Measurements from ENCODE around the gene GEMIN2. TPM values are rescaled to one million over a fixed set of nuclear protein-coding genes. Genes with fewer than 3 reads are reported as not detected.

The GEMIN2 gene
- total and polyA plus RNA-seq, 2 donors (not counting 3 experiments of a cell fraction or from before 2014, with no cell fraction given): 14.3 to 19.5 TPM

DNA sequence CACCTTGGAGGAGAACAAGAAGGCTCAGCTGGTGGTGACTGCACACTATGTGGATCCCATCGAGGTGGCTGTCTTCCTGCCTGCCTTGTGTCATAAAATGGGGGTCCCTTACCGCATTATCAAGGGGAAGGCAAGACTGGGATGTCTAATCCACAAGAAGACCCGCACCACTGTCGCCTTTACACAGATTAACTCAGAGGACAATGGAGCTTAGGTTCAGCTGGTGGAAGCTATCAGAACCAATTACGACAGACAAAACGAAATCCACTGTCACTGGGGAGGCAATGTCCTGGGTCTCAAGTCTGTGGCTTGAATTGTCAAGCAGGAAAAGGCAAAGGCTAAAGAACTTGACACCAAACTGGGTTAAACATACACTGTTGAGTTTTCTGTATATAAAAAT, 43.4 kb downstream of the GEMIN2 start:
- no peak overlapping the region for H3K27ac ChIP-seq (ENCODE audit: insufficient read depth, low read depth, low read length)
- peaks cover 8% of the 10 kb centered on the region for H3K79me2 ChIP-seq (ENCODE audit: control insufficient read depth, insufficient read depth, low read length)
- dilution Hi-C loops (cut with MboI; ENCODE audit: extremely low pct_ligation_motif_present, low sequenced_read_pairs) (no loop called here), intact Hi-C loops (cut with micrococcal nuclease) (no loop called here)
- DNase-seq (ENCODE audit: low read depth, low spot score) (no peak), FAIRE-seq (no peak)
- H2AFZ ChIP-seq (ENCODE audit: low read depth, low read length): no peak overlapping the region
- ChIA-PET POLR2A (no interaction called here), CTCF (interaction anchor here (0.6 to 1.5 kb wide), 2 partner anchors 39 to 408 kb away, joined by 3 read pairs; no protein-coding TSS in a partner anchor)
- H3K27me3 ChIP-seq (ENCODE audit: control insufficient read depth in 2 of 2, insufficient read depth in 2 of 2, low read length in 2 of 2): no peaks in the 10 kb centered on the region
- H3K9ac ChIP-seq (replicated peaks; ENCODE audit: extremely low read depth, insufficient read depth, low read length): no peak overlapping the region
- H3K4me2 ChIP-seq (ENCODE audit: insufficient read depth, low read length): no peak overlapping the region
- no peaks in the 10 kb centered on the region for H4K20me1 ChIP-seq (replicated peaks; ENCODE audit: control insufficient read depth, extremely low read depth, insufficient read depth, low read length)
- TF ChIP-seq, protein P1, sequence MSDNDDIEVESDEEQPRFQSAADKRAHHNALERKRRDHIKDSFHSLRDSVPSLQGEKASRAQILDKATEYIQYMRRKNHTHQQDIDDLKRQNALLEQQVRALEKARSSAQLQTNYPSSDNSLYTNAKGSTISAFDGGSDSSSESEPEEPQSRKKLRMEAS (IDR thresholded peaks at IDR 0.05; ENCODE audit: insufficient read depth, insufficient read length): no peak
- TF ChIP-seq CTCF (IDR thresholded peaks at IDR 0.05; ENCODE audit: extremely low read depth in 1 of 2, insufficient read depth in 1 of 2, low read depth in 1 of 2, low read length in 2 of 2) (no peak), POLR2AphosphoS5 (IDR thresholded peaks at IDR 0.05; ENCODE audit: insufficient read depth, low read depth, low read length) (no peak)
- no peaks in the 10 kb centered on the region for H3K4me1 ChIP-seq (ENCODE audit: control insufficient read depth, extremely low read depth, insufficient read depth, low read length)
- BruUV-seq (replicated peaks): no TSS peak
- no peaks in the 10 kb centered on the region for H3K9me1 ChIP-seq (replicated peaks; ENCODE audit: control insufficient read depth, extremely low read depth, insufficient read depth, low read length)
- H3K4me3 ChIP-seq (replicated peaks in 1 of 3; ENCODE audit: insufficient read depth in 1 of 3, low read depth in 1 of 3, low read length in 3 of 3): no peak overlapping the region
- no peaks in the 10 kb centered on the region for H3K9me3 ChIP-seq (replicated peaks; ENCODE audit: control insufficient read depth, insufficient read depth, low read length)
- peaks cover 6 to 8% of the 10 kb centered on the region in 2 experiments for H3K36me3 ChIP-seq (ENCODE audit: control insufficient read depth in 2 of 2, extremely low read depth in 1 of 2, insufficient read depth in 2 of 2, low read length in 2 of 2)

DNA sequence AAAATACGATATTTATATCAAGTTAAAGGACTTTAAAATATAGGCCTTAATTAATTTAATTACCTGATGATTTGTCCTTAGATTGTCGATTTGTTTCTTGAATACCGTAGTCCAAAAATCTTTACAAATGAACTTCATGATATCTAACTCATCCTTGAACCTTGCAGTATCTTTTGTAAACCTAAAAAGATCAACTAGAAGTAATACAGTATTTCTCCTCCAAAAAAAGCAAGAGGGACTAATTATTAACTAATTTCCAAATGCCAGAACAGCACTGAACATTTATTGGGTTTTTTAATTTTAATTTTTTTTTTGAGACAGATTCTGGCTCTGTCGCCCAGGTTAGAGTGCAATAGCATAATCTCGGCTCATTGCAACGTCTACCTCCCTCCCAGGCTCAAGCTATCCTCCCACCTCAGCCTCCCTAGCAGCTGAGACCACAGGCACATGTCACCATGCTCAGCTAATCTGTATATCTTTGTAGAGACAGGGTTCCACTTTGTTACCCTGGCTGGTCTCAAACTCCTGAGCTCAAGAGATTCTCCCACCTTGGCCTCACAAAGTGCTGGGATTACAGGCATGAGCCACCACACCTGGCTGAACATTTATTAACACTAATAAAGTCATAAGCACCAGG, 44.2 kb downstream of the GEMIN2 start:
- CTCF ChIA-PET: interaction anchor here (1.2 kb wide), 1 partner anchor 166 kb away, joined by 3 read pairs; no protein-coding TSS in a partner anchor
- Histone ChIP-seq H3K4me2 (ENCODE audit: insufficient read depth, low read length) (no peak overlapping the region), H3K79me2 (ENCODE audit: control insufficient read depth, insufficient read depth, low read length) (peaks cover 10% of the 10 kb centered on the region), H3K27me3 (ENCODE audit: control insufficient read depth in 2 of 2, insufficient read depth in 2 of 2, low read length in 2 of 2) (no peaks in the 10 kb centered on the region), H3K9me3 (replicated peaks; ENCODE audit: control insufficient read depth, insufficient read depth, low read length) (no peaks in the 10 kb centered on the region), H3K4me3 (replicated peaks in 1 of 3; ENCODE audit: insufficient read depth in 1 of 3, low read depth in 1 of 3, low read length in 3 of 3) (no peak overlapping the region), H4K20me1 (replicated peaks; ENCODE audit: control insufficient read depth, extremely low read depth, insufficient read depth, low read length) (no peaks in the 10 kb centered on the region), H3K9ac (replicated peaks; ENCODE audit: extremely low read depth, insufficient read depth, low read length) (no peak overlapping the region), H3K36me3 (ENCODE audit: control insufficient read depth in 2 of 2, extremely low read depth in 1 of 2, insufficient read depth in 2 of 2, low read length in 2 of 2) (peaks cover 6 to 8% of the 10 kb centered on the region in 2 experiments), H3K9me1 (replicated peaks; ENCODE audit: control insufficient read depth, extremely low read depth, insufficient read depth, low read length) (no peaks in the 10 kb centered on the region), H2AFZ (ENCODE audit: low read depth, low read length) (no peak overlapping the region), H3K27ac (ENCODE audit: insufficient read depth, low read depth, low read length) (no peak overlapping the region), H3K4me1 (ENCODE audit: control insufficient read depth, extremely low read depth, insufficient read depth, low read length) (no peaks in the 10 kb centered on the region)
- POLR2A ChIA-PET: interaction anchor here (1.1 kb wide), 1 partner anchor 12 kb away, joined by 4 read pairs; the partner anchor contains the start of gene TRAPPC6B
- TF ChIP-seq, protein P1 (IDR thresholded peaks at IDR 0.05; ENCODE audit: insufficient read depth, insufficient read length): no peak
- TF ChIP-seq FOS (IDR thresholded peaks at IDR 0.05; ENCODE audit: borderline replicate concordance, insufficient read depth, low read length): no peak
- TF ChIP-seq POLR2AphosphoS5 (IDR thresholded peaks at IDR 0.05; ENCODE audit: insufficient read depth, low read depth, low read length): no peak
- no peak for TF ChIP-seq GATA2 (IDR thresholded peaks at IDR 0.05; ENCODE audit: insufficient read depth, insufficient read length, low read depth, low read length)
- no peak for TF ChIP-seq JUN (IDR thresholded peaks at IDR 0.05; ENCODE audit: borderline replicate concordance, insufficient read depth, insufficient read length, low read depth)
- TF ChIP-seq POLR2A (IDR thresholded peaks at IDR 0.05; ENCODE audit: low read depth, low read length): no peak
- TF ChIP-seq CTCF (IDR thresholded peaks at IDR 0.05; ENCODE audit: extremely low read depth in 1 of 2, insufficient read depth in 1 of 2, low read depth in 1 of 2, low read length in 2 of 2): no peak
- TF ChIP-seq EZH2 (IDR thresholded peaks at IDR 0.05; ENCODE audit: borderline replicate concordance, low read depth, low read length, severe bottlenecking): no peak
- no peak for TF ChIP-seq MYC (IDR thresholded peaks at IDR 0.05; ENCODE audit: low read depth, low read length)
- DNase-seq (ENCODE audit: low read depth, low spot score) (no peak), FAIRE-seq (no peak)
- intact Hi-C loops (cut with micrococcal nuclease): no loop called here
- dilution Hi-C loops (cut with MboI; ENCODE audit: extremely low pct_ligation_motif_present, low sequenced_read_pairs): no loop called here
- no TSS peak for BruUV-seq (replicated peaks)

Measured in endothelial cell of umbilical vein (primary cell).